ENCODE data around the gene BPIFB1.

Gene BPIFB1

DNA sequence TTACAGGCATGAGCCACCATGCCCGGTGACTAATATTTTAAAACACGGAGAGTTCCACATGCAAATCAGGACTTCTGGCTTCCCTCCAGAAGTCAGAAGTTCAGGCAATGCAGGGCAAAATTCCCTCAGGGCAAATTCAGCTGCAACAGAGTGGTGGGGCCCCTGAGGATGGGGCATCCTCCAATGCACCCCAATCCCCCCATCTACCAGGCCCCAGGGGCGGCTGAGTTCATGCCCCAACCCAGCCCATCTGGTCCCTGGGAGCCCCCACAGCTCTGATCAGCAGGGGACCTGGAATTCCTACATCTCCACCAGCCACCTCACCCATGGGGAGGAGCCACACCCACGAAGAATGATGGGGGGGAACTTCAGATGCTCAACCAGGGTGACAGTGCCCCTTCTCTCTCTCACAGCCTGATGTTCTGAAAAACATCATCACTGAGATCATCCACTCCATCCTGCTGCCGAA, 22.6 kb downstream of the BPIFB1 start:
- H3K27ac ChIP-seq: no peak overlapping the region
- no peak for TF ChIP-seq ZFX (IDR thresholded peaks at IDR 0.05)
- TF ChIP-seq CTCF (conservative IDR thresholded peaks at IDR 0.05): no peak

- TF ChIP-seq CTCF (conservative IDR thresholded peaks at IDR 0.05): no peak
- TF ChIP-seq ZFX (IDR thresholded peaks at IDR 0.05): no peak
- no peak overlapping the region for H3K27ac ChIP-seq
Observed at GRCh38 chr20:33306228-33306627, 23.2 kb downstream of the BPIFB1 start.

- no peak overlapping the region for H3K27ac ChIP-seq
- TF ChIP-seq CTCF (conservative IDR thresholded peaks at IDR 0.05) (no peak), ZFX (IDR thresholded peaks at IDR 0.05) (no peak)
Observed at GRCh38 chr20:33306807-33307206, 23.8 kb downstream of the BPIFB1 start.

DNA sequence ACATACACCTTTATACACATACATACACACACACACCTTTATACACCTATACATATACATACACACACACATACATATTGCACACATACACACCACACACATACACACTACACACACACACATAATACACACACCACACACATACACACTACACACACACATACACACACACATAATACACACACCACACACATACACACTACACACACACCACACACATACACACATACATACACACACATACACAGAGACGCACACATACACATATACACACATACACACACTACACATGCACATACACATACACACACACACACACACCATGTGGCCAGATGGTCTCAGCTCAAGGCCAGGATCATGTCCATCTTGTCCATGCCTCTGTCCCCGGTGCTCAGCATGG, 25.7 kb downstream of the BPIFB1 start:
- H3K27ac ChIP-seq: no peak overlapping the region
- TF ChIP-seq ZFX (IDR thresholded peaks at IDR 0.05) (no peak), CTCF (conservative IDR thresholded peaks at IDR 0.05) (no peak)

DNA sequence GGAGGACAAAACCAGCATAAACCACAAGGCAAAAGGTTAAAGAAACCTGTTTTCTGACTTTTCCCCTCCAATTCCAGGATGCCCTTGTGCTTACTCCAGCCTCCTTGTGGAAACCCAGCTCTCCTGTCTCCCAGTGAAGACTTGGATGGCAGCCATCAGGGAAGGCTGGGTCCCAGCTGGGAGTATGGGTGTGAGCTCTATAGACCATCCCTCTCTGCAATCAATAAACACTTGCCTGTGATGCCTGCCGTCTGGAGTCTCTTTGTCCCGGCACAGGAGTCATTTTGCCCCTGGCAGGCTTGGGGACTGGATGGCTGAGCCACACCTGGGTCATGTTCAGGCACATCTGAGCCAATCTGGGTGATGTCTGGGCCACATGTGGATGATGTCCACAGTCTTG, 26.6 kb downstream of the BPIFB1 start:
- H3K27ac ChIP-seq: no peak overlapping the region
- no peak for TF ChIP-seq CTCF (conservative IDR thresholded peaks at IDR 0.05)
- TF ChIP-seq ZFX (IDR thresholded peaks at IDR 0.05): no peak

DNA sequence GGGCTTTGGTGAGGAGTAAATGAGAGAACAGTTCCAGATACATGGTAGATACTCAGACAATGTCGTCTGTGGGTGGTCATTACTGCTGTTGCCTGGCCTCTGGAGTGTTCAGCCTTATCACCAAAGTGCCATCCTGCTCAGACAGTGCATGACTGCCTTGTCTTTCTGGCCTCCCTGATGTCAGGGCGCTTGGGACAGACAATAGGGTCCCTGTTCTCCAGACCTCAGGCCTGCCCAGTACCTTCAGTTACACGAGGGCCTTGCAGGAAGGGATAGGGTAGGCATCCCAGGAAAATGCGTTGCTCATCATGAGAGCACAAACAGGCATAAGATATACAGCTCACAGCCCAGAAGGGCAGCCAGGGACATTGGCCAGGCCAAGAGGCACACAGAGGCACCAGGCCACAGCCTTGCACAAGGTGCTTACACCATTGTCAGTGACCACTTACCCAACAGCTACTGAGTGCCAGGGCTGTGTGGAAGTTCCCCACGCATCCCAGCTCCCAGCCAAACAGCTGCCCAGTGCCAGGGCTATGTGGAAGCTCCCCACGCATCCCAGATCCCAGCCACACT, 27.4 kb downstream of the BPIFB1 start:
- TF ChIP-seq CTCF (conservative IDR thresholded peaks at IDR 0.05) (no peak), ZFX (IDR thresholded peaks at IDR 0.05) (no peak)

DNA sequence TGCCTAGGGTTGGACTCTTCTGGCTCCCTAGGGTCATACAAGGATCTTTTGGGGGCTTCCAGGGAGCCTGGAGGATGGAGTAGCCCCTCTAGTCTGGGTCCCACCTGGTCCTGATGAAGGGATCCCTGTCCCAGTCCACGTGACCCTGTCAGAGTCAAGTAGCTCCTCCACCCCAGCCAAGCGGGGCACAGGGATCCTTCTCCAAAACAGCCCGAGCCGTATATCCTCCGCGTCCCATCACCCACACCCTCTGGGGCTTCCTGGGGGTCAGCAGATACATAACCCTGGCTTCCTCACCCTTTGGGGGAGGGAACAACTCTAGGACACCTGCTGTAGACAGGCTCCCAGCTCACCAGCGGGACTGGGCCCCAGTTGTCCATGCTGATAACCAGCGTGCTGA, 28.0 kb downstream of the BPIFB1 start:
- H3K27ac ChIP-seq: no peak overlapping the region
- TF ChIP-seq CTCF (conservative IDR thresholded peaks at IDR 0.05) (no peak), ZFX (IDR thresholded peaks at IDR 0.05) (no peak)

More for the DNA sequence above, 27.4 kb downstream of the BPIFB1 start:
- no peak overlapping the region for H3K27ac ChIP-seq
